Activated naive CD4-positive, alpha-beta T cell treated with anti-CD3 and anti-CD28 coated beads for 36 hours (primary cell): ENCODE results near the gene PKM. TPM values are rescaled to one million over a fixed set of nuclear protein-coding genes. Genes with fewer than 3 reads are reported as not detected.

ENCODE experiments used
- CTCF ChIA-PET: fragments of 350-600 bp; sonication (Branson Sonifier 250); formaldehyde crosslinking; loops from one replicate; lab custom pipeline; 2021; ENCODE audit warnings: antibody characterized with exemption; lab: Charles Lee
- DNase-seq: peaks from one replicate; pipeline ENCODE4 v3.0.0-alpha.2; 2020
- H3K27ac Mint-ChIP-seq: one replicate; pipeline ENCODE4 v1.8.0; 2021; ENCODE audit warnings: mild to moderate bottlenecking, mixed read lengths
- H3K27me3 Mint-ChIP-seq: one replicate; pipeline ENCODE4 v1.8.0; 2021; ENCODE audit warnings: low read depth, mixed read lengths
- H3K36me3 Mint-ChIP-seq: one replicate; pipeline ENCODE4 v1.8.0; 2021; ENCODE audit warnings: low read depth, mixed read lengths
- H3K4me1 Mint-ChIP-seq: one replicate; pipeline ENCODE4 v1.8.0; 2021; ENCODE audit warnings: low read depth, mixed read lengths
- H3K4me3 Mint-ChIP-seq: one replicate; pipeline ENCODE4 v1.8.0; 2021; ENCODE audit warnings: mild to moderate bottlenecking, moderate library complexity, mixed read lengths
- H3K9me3 Mint-ChIP-seq: one replicate; pipeline ENCODE4 v1.8.0; 2021; ENCODE audit warnings: mixed read lengths
- intact Hi-C: fragments of 100-400 bp; cut with micrococcal nuclease; formaldehyde crosslinking; loops from one replicate; pipeline ENCODE4 v1.15.1; 2023
- total RNA-seq, 2 experiments: library from RNA; stranded (reverse); gene quantifications; one replicate each; pipeline ENCODE4 v1.2.3, GENCODE V29; 2021

Gene PKM
- total RNA-seq, 2 experiments from 2014 or later, result 1,794 to 1,797 TPM

GRCh38 chr15:72182673-72183072, 48.3 kb downstream of the PKM start:
- Mint-ChIP-seq H3K4me1 (no peaks in the 10 kb centered on the region), H3K27me3 (peaks cover 32% of the 10 kb centered on the region), H3K4me3 (no peak overlapping the region), H3K27ac (no peak overlapping the region), H3K9me3 (no peaks in the 10 kb centered on the region), H3K36me3 (no peaks in the 10 kb centered on the region)
- DNase-seq, result no peak
- CTCF ChIA-PET, result no interaction called here
- intact Hi-C loops, result no loop called here

GRCh38 chr15:72182244-72182643, 48.7 kb downstream of the PKM start:
- no peaks in the 10 kb centered on the region for H3K9me3 Mint-ChIP-seq
- no peaks in the 10 kb centered on the region for H3K36me3 Mint-ChIP-seq
- no peaks in the 10 kb centered on the region for H3K4me1 Mint-ChIP-seq
- H3K27ac Mint-ChIP-seq, result no peak overlapping the region
- no peak for DNase-seq
- H3K27me3 Mint-ChIP-seq, result peaks cover 32% of the 10 kb centered on the region
- no peak overlapping the region for H3K4me3 Mint-ChIP-seq
- CTCF ChIA-PET, result interaction anchor here (0.6 kb wide), 1 partner anchor 34 kb away, joined by 3 read pairs; no protein-coding TSS in a partner anchor
- intact Hi-C loops, result no loop called here

- Mint-ChIP-seq H3K9me3 (no peaks in the 10 kb centered on the region), H3K4me3 (no peak overlapping the region), H3K27me3 (peaks cover 32% of the 10 kb centered on the region), H3K4me1 (no peaks in the 10 kb centered on the region), H3K36me3 (no peaks in the 10 kb centered on the region), H3K27ac (no peak overlapping the region)
- CTCF ChIA-PET, result no interaction called here
- intact Hi-C loops, result no loop called here
- DNase-seq, result no peak
These were observed 50.1 kb downstream of the PKM start for GRCh38 chr15:72180761-72181324.

GRCh38 chr15:72179950-72180581, 50.9 kb downstream of the PKM start:
- no peaks in the 10 kb centered on the region for H3K9me3 Mint-ChIP-seq
- H3K4me3 Mint-ChIP-seq, result no peak overlapping the region
- H3K27me3 Mint-ChIP-seq, result peaks cover 28% of the 10 kb centered on the region
- CTCF ChIA-PET, result no interaction called here
- no peaks in the 10 kb centered on the region for H3K36me3 Mint-ChIP-seq
- H3K4me1 Mint-ChIP-seq, result no peaks in the 10 kb centered on the region
- intact Hi-C loops, result no loop called here
- DNase-seq, result no peak
- no peak overlapping the region for H3K27ac Mint-ChIP-seq

GRCh38 chr15:72178976-72179585, 51.9 kb downstream of the PKM start:
- no peak overlapping the region for H3K4me3 Mint-ChIP-seq
- no peaks in the 10 kb centered on the region for H3K4me1 Mint-ChIP-seq
- H3K27me3 Mint-ChIP-seq, result peaks cover 24% of the 10 kb centered on the region
- H3K27ac Mint-ChIP-seq, result no peak overlapping the region
- no peaks in the 10 kb centered on the region for H3K9me3 Mint-ChIP-seq
- CTCF ChIA-PET, result no interaction called here
- no peaks in the 10 kb centered on the region for H3K36me3 Mint-ChIP-seq
- DNase-seq, result no peak
- intact Hi-C loops, result no loop called here

- Mint-ChIP-seq H3K27ac (no peak overlapping the region), H3K4me3 (no peak overlapping the region)
- intact Hi-C loops, result no loop called here
These were observed 54.2 kb downstream of the PKM start for GRCh38 chr15:72176743-72177142.

GRCh38 chr15:72176159-72176558, 54.8 kb downstream of the PKM start:
- no peak overlapping the region for H3K4me3 Mint-ChIP-seq
- H3K27ac Mint-ChIP-seq, result no peak overlapping the region
- intact Hi-C loops, result no loop called here
- H3K36me3 Mint-ChIP-seq, result no peaks in the 10 kb centered on the region
- H3K4me1 Mint-ChIP-seq, result no peaks in the 10 kb centered on the region
- CTCF ChIA-PET, result interaction anchor here (1.4 kb wide), 1 partner anchor 20 kb away, joined by 3 read pairs; no protein-coding TSS in a partner anchor
- DNase-seq, result no peak
- H3K27me3 Mint-ChIP-seq, result peaks cover 5% of the 10 kb centered on the region
- H3K9me3 Mint-ChIP-seq, result no peaks in the 10 kb centered on the region

More at GRCh38 chr15:72176743-72177142, 54.2 kb downstream of the PKM start:
- H3K4me1 Mint-ChIP-seq, result no peaks in the 10 kb centered on the region
- H3K27me3 Mint-ChIP-seq, result peaks cover 11% of the 10 kb centered on the region
- no peak for DNase-seq
- no peaks in the 10 kb centered on the region for H3K9me3 Mint-ChIP-seq
- no peaks in the 10 kb centered on the region for H3K36me3 Mint-ChIP-seq
- CTCF ChIA-PET, result interaction anchor here (1.4 kb wide), 1 partner anchor 21 kb away, joined by 3 read pairs; no protein-coding TSS in a partner anchor

- no peaks in the 10 kb centered on the region for H3K9me3 Mint-ChIP-seq
- intact Hi-C loops, result no loop called here
- no peaks in the 10 kb centered on the region for H3K4me1 Mint-ChIP-seq
- no peak for DNase-seq
- no peak overlapping the region for H3K4me3 Mint-ChIP-seq
- CTCF ChIA-PET, result no interaction called here
- H3K36me3 Mint-ChIP-seq, result no peaks in the 10 kb centered on the region
- H3K27me3 Mint-ChIP-seq, result no peaks in the 10 kb centered on the region
- no peak overlapping the region for H3K27ac Mint-ChIP-seq
These were observed 55.6 kb downstream of the PKM start for GRCh38 chr15:72175186-72176044.

GRCh38 chr15:72174551-72175165, 56.3 kb downstream of the PKM start:
- Mint-ChIP-seq H3K36me3 (no peaks in the 10 kb centered on the region), H3K27me3 (no peaks in the 10 kb centered on the region), H3K27ac (no peak overlapping the region), H3K9me3 (no peaks in the 10 kb centered on the region), H3K4me1 (no peaks in the 10 kb centered on the region), H3K4me3 (no peak overlapping the region)
- intact Hi-C loops, result no loop called here
- CTCF ChIA-PET, result no interaction called here
- DNase-seq, result no peak

- DNase-seq, result no peak
- Mint-ChIP-seq H3K36me3 (no peaks in the 10 kb centered on the region), H3K27ac (no peak overlapping the region), H3K9me3 (no peaks in the 10 kb centered on the region), H3K4me1 (no peaks in the 10 kb centered on the region), H3K27me3 (no peaks in the 10 kb centered on the region), H3K4me3 (no peak overlapping the region)
- CTCF ChIA-PET, result no interaction called here
- intact Hi-C loops, result no loop called here
These were observed 57.0 kb downstream of the PKM start for GRCh38 chr15:72173864-72174550.

GRCh38 chr15:72173401-72173800, 57.6 kb downstream of the PKM start:
- DNase-seq, result no peak
- CTCF ChIA-PET, result interaction anchor here (0.5 kb wide), 1 partner anchor 334 kb away, joined by 5 read pairs; no protein-coding TSS in a partner anchor
- Mint-ChIP-seq H3K27ac (no peak overlapping the region), H3K4me1 (no peaks in the 10 kb centered on the region), H3K27me3 (no peaks in the 10 kb centered on the region), H3K36me3 (no peaks in the 10 kb centered on the region), H3K4me3 (no peak overlapping the region), H3K9me3 (no peaks in the 10 kb centered on the region)
- intact Hi-C loops, result no loop called here
